Esophagus squamous epithelium (tissue), 4 donors: Measurements from ENCODE around the gene OR5M8.

Experiments
- CTCF ChIP-seq, 6 experiments: fragments of 450-650 bp in 4 of 6; fragments of 200-600 bp in 2 of 6; sonication (generic) in 2 of 6; IDR thresholded peaks; one replicate each; pipeline ENCODE4 v1.5.1; 2016 to 2019; ENCODE audit warnings: antibody characterized with exemption in 6 of 6, mild to moderate bottlenecking in 4 of 6, moderate library complexity in 4 of 6
- POLR2A ChIP-seq, 4 donors: fragments of 450-650 bp; IDR thresholded peaks; one replicate each; pipeline ENCODE4 v1.6.1; 2017; ENCODE audit warnings: antibody characterized with exemption in 4 of 4, mild to moderate bottlenecking in 4 of 4, moderate library complexity in 3 of 4

- TF ChIP-seq CTCF (IDR thresholded peaks at IDR 0.05) = no peak
- no peak for TF ChIP-seq POLR2A (IDR thresholded peaks at IDR 0.05)
Observed at GRCh38 chr11:56486801-56487200, 4.4 kb downstream of the OR5M8 start.
